Vagina (tissue), 2 donors: ENCODE results near the gene EHD2.

Experiments used
- CTCF ChIP-seq, 3 experiments: fragments of 450-650 bp in 2 of 3; fragments of 200-600 bp in 1 of 3; sonication (generic) in 1 of 3; IDR thresholded peaks; one replicate each; pipeline ENCODE4 v1.5.1; 2017 to 2019; ENCODE audit warnings: antibody characterized with exemption in 3 of 3, mild to moderate bottlenecking in 2 of 3, moderate library complexity in 2 of 3
- POLR2A ChIP-seq, 2 donors: fragments of 450-650 bp; IDR thresholded peaks; one replicate each; pipeline ENCODE4 v1.6.1; 2017; ENCODE audit warnings: antibody characterized with exemption in 2 of 2, mild to moderate bottlenecking in 2 of 2, moderate library complexity in 2 of 2
- POLR2AphosphoS5 ChIP-seq, 2 donors: sonication (generic); formaldehyde crosslinking; IDR thresholded peaks; one replicate each; pipeline ENCODE4 v1.9.0; 2017; ENCODE audit warnings: antibody characterized with exemption in 2 of 2, mild to moderate bottlenecking in 2 of 2, low read depth in 1 of 2; ENCODE audit not compliant: insufficient read depth in 1 of 2

- TF ChIP-seq POLR2AphosphoS5 (IDR thresholded peaks at IDR 0.05; ENCODE audit: insufficient read depth in 1 of 2, low read depth in 1 of 2) = no peak
- TF ChIP-seq CTCF (IDR thresholded peaks at IDR 0.05) = no peak
- no peak for TF ChIP-seq POLR2A (IDR thresholded peaks at IDR 0.05)
Measured at GRCh38 chr19:47694466-47695273, 18.6 kb upstream of the EHD2 start.
